T-helper 1 cell treated with Interleukin-12 subunit alpha and Interleukin-12 subunit beta and Interleukin-4 antibody, amounts not matched to agents 30 ng/mL and 1 ng/mL, for 36 hours (primary cell): ENCODE measurements around the gene PYGO1. TPM values are rescaled to one million over a fixed set of nuclear protein-coding genes. Genes with fewer than 3 reads are reported as not detected.

ENCODE experiments used
- intact Hi-C: fragments of 100-400 bp; cut with micrococcal nuclease; formaldehyde crosslinking; loops from one replicate; pipeline ENCODE4 v1.15.1; 2024
- total RNA-seq: library from RNA; stranded (reverse); gene quantifications from 2 replicates; pipeline ENCODE4 v1.2.3, GENCODE V29; 2022

The PYGO1 gene
- total RNA-seq, 1 donor from 2014 or later: not detected

GRCh38 chr15:55564347-55565145 is 23.6 kb downstream of the PYGO1 start:
- intact Hi-C loops: no loop called here

GRCh38 chr15:55562601-55563000 is 25.5 kb downstream of the PYGO1 start:
- intact Hi-C loops: no loop called here

- intact Hi-C loops: no loop called here
Measured at GRCh38 chr15:55555089-55555488, 33.1 kb downstream of the PYGO1 start.

GRCh38 chr15:55552926-55553325 is 35.2 kb downstream of the PYGO1 start:
- intact Hi-C loops: no loop called here

GRCh38 chr15:55552451-55552850 is 35.7 kb downstream of the PYGO1 start:
- intact Hi-C loops: no loop called here

- intact Hi-C loops: no loop called here
Measured at GRCh38 chr15:55549305-55549704, 38.8 kb downstream of the PYGO1 start.

GRCh38 chr15:55546718-55547117 is 41.4 kb downstream of the PYGO1 start:
- intact Hi-C loops: no loop called here

GRCh38 chr15:55535436-55535835 is 52.7 kb downstream of the PYGO1 start:
- intact Hi-C loops: no loop called here

GRCh38 chr15:55532944-55533343 is 55.2 kb downstream of the PYGO1 start:
- intact Hi-C loops: no loop called here

- intact Hi-C loops: no loop called here
Measured at GRCh38 chr15:55530861-55531313, 57.3 kb downstream of the PYGO1 start.

GRCh38 chr15:55528812-55529211 is 59.3 kb downstream of the PYGO1 start:
- intact Hi-C loops: no loop called here

- intact Hi-C loops: no loop called here
Measured at GRCh38 chr15:55527150-55527549, 61.0 kb downstream of the PYGO1 start.

- intact Hi-C loops: loop anchor here (1.0 kb wide), 1 partner anchor 115 kb away; no protein-coding TSS in a partner anchor
Measured at GRCh38 chr15:55526559-55527036, 61.5 kb downstream of the PYGO1 start.

- intact Hi-C loops: no loop called here
Measured at GRCh38 chr15:55522742-55523450, 65.2 kb downstream of the PYGO1 start.

- intact Hi-C loops: no loop called here
Measured at GRCh38 chr15:55518641-55519040, 69.5 kb downstream of the PYGO1 start.

- intact Hi-C loops: no loop called here
Measured at GRCh38 chr15:55518009-55518408, 70.1 kb downstream of the PYGO1 start.

- intact Hi-C loops: no loop called here
Measured at GRCh38 chr15:55515991-55516776, 72.0 kb downstream of the PYGO1 start.

GRCh38 chr15:55515491-55515890 is 72.7 kb downstream of the PYGO1 start:
- intact Hi-C loops: no loop called here

- intact Hi-C loops: loop anchor here (5.0 kb wide), 1 partner anchor 128 kb away; no protein-coding TSS in a partner anchor
Measured at GRCh38 chr15:55514414-55514850, 73.7 kb downstream of the PYGO1 start.

GRCh38 chr15:55513621-55514413 is 74.3 kb downstream of the PYGO1 start:
- intact Hi-C loops: loop anchor here (5.0 kb wide), 1 partner anchor 128 kb away; no protein-coding TSS in a partner anchor
